Measurements from ENCODE around the gene TRAK1.

Gene TRAK1

DNA sequence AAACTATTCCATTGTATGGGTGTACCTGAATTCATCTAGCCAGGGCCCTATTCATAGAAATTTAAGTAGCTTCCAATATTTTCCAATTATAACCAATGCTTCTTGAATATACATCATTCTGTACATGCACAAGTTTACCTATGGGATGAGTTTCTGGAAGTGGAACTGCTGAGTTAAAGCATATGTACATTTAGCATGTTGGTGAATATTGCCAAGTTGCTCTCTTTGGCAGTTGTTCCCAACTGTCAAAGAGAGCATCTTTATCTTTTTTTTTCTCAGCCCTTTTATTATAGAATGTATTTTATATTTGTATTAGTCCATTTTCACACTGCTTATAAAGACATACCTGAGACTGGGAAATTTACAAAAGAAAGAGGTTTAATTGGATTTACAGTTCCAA is 183.1 kb downstream of the TRAK1 start:
- Histone ChIP-seq H3K4me1 (ENCODE audit: control insufficient read depth in 1 of 2, insufficient read depth in 1 of 2, low read depth in 1 of 2, low read length in 1 of 2) (no peaks in the 10 kb centered on the region), H3K9me3 (no peaks in the 10 kb centered on the region), H3K27me3 (peaks cover 27% of the 10 kb centered on the region), H3K27ac (no peak overlapping the region), H3K36me3 (no peaks in the 10 kb centered on the region), H3K4me3 (ENCODE audit: low read depth in 1 of 2, low read length in 1 of 2) (no peak overlapping the region)
- TF ChIP-seq, protein P1, sequence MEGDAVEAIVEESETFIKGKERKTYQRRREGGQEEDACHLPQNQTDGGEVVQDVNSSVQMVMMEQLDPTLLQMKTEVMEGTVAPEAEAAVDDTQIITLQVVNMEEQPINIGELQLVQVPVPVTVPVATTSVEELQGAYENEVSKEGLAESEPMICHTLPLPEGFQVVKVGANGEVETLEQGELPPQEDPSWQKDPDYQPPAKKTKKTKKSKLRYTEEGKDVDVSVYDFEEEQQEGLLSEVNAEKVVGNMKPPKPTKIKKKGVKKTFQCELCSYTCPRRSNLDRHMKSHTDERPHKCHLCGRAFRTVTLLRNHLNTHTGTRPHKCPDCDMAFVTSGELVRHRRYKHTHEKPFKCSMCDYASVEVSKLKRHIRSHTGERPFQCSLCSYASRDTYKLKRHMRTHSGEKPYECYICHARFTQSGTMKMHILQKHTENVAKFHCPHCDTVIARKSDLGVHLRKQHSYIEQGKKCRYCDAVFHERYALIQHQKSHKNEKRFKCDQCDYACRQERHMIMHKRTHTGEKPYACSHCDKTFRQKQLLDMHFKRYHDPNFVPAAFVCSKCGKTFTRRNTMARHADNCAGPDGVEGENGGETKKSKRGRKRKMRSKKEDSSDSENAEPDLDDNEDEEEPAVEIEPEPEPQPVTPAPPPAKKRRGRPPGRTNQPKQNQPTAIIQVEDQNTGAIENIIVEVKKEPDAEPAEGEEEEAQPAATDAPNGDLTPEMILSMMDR (IDR thresholded peaks at IDR 0.05) = no peak

DNA sequence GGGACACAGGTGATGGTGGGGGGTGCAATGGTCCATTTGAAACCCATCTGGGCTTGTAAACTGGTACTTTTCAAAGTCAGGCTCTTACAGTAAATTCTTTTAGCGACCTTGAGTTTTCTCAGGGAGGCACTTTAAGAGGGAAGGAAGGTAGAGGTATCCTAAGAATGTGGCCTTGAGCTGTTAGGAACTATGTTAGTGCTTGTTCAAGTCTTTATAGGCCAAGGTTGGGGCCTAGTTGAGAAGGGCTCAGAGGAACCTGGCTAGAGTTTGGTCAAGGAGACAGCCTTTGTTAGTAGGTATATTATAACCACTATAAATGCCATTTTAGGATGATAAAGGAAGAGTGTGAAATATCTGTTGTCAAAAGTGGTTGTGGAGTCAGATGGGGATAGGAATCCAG is 184.1 kb downstream of the TRAK1 start:
- no peaks in the 10 kb centered on the region for H3K9me3 ChIP-seq
- no peaks in the 10 kb centered on the region for H3K4me1 ChIP-seq (ENCODE audit: control insufficient read depth in 1 of 2, insufficient read depth in 1 of 2, low read depth in 1 of 2, low read length in 1 of 2)
- H3K27me3 ChIP-seq = peaks cover 19% of the 10 kb centered on the region
- TF ChIP-seq, protein P1 (IDR thresholded peaks at IDR 0.05) = no peak
- H3K4me3 ChIP-seq (ENCODE audit: low read depth in 1 of 2, low read length in 1 of 2) = no peak overlapping the region
- H3K36me3 ChIP-seq = no peaks in the 10 kb centered on the region
- H3K27ac ChIP-seq = no peak overlapping the region
